Karpas-422 (cell line): ENCODE data around the gene COL1A1. TPM values are rescaled to one million over a fixed set of nuclear protein-coding genes. Genes with fewer than 3 reads are reported as not detected.

Source experiments
- DNase-seq: peaks from one replicate; pipeline ENCODE4 v3.0.0-alpha.2; 2015
- H2AFZ ChIP-seq: fragments of 200-600 bp; sonication (generic); 2 replicates; pipeline ENCODE4 v1.6.1; 2014; ENCODE audit warnings: antibody characterized with exemption, low read length, mixed read lengths
- H3K27ac ChIP-seq: fragments of 200-600 bp; sonication (generic); 2 replicates; pipeline ENCODE4 v1.5.1; 2014; ENCODE audit warnings: mild to moderate bottlenecking, low read length, moderate library complexity
- H3K27me3 ChIP-seq: fragments of 200-600 bp; sonication (generic); 2 replicates; pipeline ENCODE4 v1.6.1; 2014; ENCODE audit warnings: low read length, mixed read lengths
- H3K36me3 ChIP-seq: fragments of 200-600 bp; sonication (generic); 2 replicates; pipeline ENCODE4 v1.6.1; 2014; ENCODE audit warnings: low read length, mixed read lengths; ENCODE audit not compliant: insufficient read depth
- H3K4me1 ChIP-seq: fragments of 200-600 bp; sonication (generic); 2 replicates; pipeline ENCODE4 v1.6.1; 2014; ENCODE audit warnings: mild to moderate bottlenecking, low read length, mixed read lengths
- H3K4me2 ChIP-seq: fragments of 200-600 bp; sonication (generic); 2 replicates; pipeline ENCODE4 v1.6.1; 2014; ENCODE audit warnings: low read length, low read depth, mild to moderate bottlenecking; ENCODE audit not compliant: poor library complexity, severe bottlenecking
- H3K4me3 ChIP-seq: fragments of 200-600 bp; sonication (generic); 2 replicates; pipeline ENCODE4 v1.5.1; 2014; ENCODE audit warnings: mild to moderate bottlenecking, antibody characterized with exemption, low read length, mixed read lengths
- H3K79me2 ChIP-seq: fragments of 200-600 bp; sonication (generic); 2 replicates; pipeline ENCODE4 v1.6.1; 2014; ENCODE audit warnings: mild to moderate bottlenecking, low read length, mixed read lengths
- H3K9ac ChIP-seq: fragments of 200-600 bp; sonication (generic); 2 replicates; pipeline ENCODE4 v1.6.0; 2014; ENCODE audit warnings: low read length
- H3K9me2 ChIP-seq: fragments of 200-600 bp; sonication (generic), shearing (Covaris generic); replicated peaks from 2 replicates; pipeline ENCODE4 v1.6.0; 2014; ENCODE audit warnings: mild to moderate bottlenecking, low read length, moderate library complexity; ENCODE audit not compliant: insufficient read depth
- H3K9me3 ChIP-seq: fragments of 300-700, 200-600 bp; sonication (generic); 2 replicates; pipeline ENCODE4 v1.6.1; 2014; ENCODE audit warnings: low read length, mixed read lengths
- H4K20me1 ChIP-seq: fragments of 200-600 bp; sonication (generic); 2 replicates; pipeline ENCODE4 v1.6.1; 2014; ENCODE audit warnings: mild to moderate bottlenecking, antibody characterized with exemption, low read length, low read depth; ENCODE audit not compliant: insufficient read depth
- total RNA-seq: library from RNA; depleted of rRNA; stranded (reverse); fragments of >200 nt; shearing (Covaris generic); gene quantifications from 2 replicates; pipeline ENCODE4 v1.2.3, GENCODE V29; 2014; ENCODE audit warnings: low replicate concordance

Gene COL1A1
- total RNA-seq, 1 experiment from 2014 or later = not detected

DNA sequence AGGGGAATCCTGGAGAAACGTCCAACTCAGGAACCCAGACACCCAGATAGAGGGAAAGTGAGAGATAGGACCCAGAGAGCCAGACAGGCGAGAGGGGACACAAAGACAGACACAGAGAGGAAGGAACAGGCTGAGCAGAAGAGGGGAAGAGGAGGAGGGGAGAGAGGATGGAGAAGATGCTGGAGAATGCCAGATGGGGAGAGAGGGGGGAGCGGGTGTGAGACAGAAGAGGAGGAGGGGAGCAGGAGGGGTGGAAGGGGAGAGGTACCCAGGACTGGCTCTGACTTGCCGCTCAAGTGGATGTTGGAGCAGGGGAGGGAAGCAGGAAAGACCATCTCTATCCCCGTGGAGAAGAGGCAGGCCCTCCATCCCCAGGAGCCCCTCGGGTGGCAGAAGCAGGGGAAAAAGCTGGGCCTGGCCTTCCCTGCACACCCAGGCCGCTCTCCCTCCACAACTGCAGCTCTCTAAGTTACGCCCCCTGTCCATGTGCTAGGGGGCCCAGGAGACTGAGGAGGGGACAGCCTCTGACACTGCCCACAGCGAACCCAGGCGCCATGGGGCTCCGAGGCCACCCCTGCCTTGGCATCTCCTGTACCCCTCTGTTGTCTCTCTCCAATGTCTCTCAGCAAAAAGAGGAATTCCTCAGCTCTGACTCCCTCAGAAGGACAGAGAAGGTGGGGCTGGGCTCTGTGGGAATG, 55.8 kb downstream of the COL1A1 start:
- Histone ChIP-seq H3K9me2 (no peaks in the 10 kb centered on the region), H3K36me3 (peaks cover 30% of the 10 kb centered on the region), H4K20me1 (peaks cover 45% of the 10 kb centered on the region), H3K4me2 (peak overlapping the region; percentile 98), H2AFZ (no peak overlapping the region), H3K27me3 (no peaks in the 10 kb centered on the region), H3K27ac (peak overlapping the region; percentile 97), H3K9ac (peak overlapping the region; percentile 98), H3K9me3 (no peaks in the 10 kb centered on the region), H3K4me1 (peaks cover 48% of the 10 kb centered on the region), H3K4me3 (peak overlapping the region; percentile 95; the same call in 1 of the 2 replicates), H3K79me2 (peaks cover 72% of the 10 kb centered on the region)
- DNase-seq = no peak

DNA sequence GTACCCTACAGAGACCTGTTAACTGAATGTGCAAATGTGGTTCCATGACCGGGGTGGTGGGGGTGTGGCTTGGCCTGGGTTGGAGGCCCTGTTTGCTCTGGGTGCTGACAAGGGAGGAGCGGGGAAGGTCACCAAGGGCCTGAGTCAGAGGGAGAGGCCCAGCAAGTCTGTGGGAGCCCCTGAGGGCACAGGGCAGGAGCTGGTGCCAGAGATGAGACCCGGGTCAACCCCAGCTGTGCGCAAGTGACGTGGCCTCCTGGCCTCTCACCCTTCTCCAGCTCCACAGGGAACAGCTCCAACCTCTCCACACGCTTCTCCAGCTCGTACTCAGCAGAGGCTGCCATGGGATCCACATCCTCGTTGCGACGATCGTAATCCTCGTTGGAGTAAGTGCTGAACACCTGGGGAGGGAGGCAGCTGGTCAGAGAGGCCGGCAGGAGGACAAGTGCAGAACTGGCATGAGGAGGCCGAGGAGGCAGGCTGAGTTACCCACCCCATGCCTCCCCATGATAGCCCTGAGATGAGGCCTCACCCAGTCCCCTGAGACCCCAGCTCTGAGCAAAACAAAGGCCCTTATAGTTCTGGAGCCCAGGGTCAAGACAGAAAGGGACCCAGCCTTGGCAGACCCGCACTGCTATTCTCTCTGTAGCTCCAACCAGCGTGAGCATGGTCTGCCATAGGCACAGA, 56.4 kb downstream of the COL1A1 start:
- H3K4me1 ChIP-seq = peaks cover 55% of the 10 kb centered on the region
- H3K9ac ChIP-seq = peak overlapping the region; percentile 98
- H3K27ac ChIP-seq = peak overlapping the region; percentile 97
- peak overlapping the region; percentile 32; the same call in 1 of the 2 replicates for H3K4me3 ChIP-seq
- peaks cover 49% of the 10 kb centered on the region for H4K20me1 ChIP-seq
- no peak overlapping the region for H2AFZ ChIP-seq
- H3K27me3 ChIP-seq = no peaks in the 10 kb centered on the region
- H3K36me3 ChIP-seq = peaks cover 32% of the 10 kb centered on the region
- peak overlapping the region; percentile 98 for H3K4me2 ChIP-seq
- H3K9me2 ChIP-seq = no peaks in the 10 kb centered on the region
- no peak for DNase-seq
- H3K79me2 ChIP-seq = peaks cover 66% of the 10 kb centered on the region
- H3K9me3 ChIP-seq = no peaks in the 10 kb centered on the region

DNA sequence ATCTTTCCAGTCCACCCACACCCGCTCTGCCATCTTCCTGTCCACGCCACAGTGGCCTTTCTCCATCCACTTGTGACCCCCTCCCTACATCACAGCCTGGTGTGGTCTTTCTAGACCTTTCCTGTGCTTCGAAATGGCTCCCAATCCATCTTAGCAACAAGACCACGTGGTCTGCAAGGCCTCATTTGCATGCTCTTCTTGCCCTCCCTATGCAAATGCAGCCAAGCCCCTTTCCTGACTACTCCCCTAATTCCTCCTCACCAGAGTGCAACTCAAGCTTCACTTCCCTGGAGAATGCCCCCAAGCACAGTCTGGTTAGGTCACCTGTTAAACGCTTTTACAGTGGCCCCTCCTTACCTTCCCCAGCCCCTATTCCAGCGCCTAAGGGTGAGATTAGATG, 57.1 kb downstream of the COL1A1 start:
- Histone ChIP-seq H3K4me1 (peaks cover 55% of the 10 kb centered on the region), H3K4me2 (peak overlapping the region; percentile 98), H3K9me3 (no peaks in the 10 kb centered on the region), H3K27me3 (no peaks in the 10 kb centered on the region), H4K20me1 (peaks cover 54% of the 10 kb centered on the region), H3K4me3 (no peak overlapping the region; the same call in 1 of the 2 replicates), H2AFZ (no peak overlapping the region), H3K27ac (peak overlapping the region; percentile 49), H3K9me2 (no peaks in the 10 kb centered on the region), H3K36me3 (peaks cover 37% of the 10 kb centered on the region), H3K9ac (no peak overlapping the region), H3K79me2 (peaks cover 60% of the 10 kb centered on the region)
- DNase-seq = peak; percentile 71

DNA sequence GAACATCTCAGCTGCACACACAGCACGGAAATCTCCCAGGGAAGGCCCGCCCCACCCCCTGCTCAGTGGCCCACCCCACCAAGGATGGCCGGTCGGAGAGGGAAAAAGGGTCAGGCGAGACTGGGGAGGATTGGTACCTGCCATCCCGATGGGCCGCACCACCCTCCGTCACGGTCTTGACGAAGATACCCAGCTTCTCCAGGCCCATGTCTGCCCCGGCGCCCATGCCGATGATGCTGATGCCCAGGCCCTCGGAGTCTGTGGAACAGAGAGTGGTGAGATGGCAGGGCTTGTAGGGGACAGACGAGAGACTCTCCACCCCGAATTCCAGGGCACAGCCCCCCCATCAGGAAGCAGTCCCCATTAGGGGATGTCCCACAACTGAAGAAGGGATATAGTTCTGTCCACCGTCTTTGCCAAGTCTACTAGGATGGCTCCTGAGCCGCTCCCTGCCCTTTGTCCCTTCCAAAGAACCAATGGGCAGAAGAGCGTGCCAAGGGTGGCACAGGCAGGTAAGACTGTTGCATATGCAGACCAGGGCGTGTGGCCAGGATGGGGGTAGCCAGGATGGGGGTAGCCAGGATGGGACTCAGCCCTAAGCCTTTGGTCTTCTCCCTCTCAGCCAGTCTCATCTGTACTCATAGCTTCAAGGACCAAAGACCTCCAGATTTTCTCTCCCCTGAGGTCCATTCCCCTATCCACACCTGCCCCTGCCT, 57.8 kb downstream of the COL1A1 start:
- Histone ChIP-seq H3K36me3 (peaks cover 44% of the 10 kb centered on the region), H3K9me2 (no peaks in the 10 kb centered on the region), H3K9me3 (no peaks in the 10 kb centered on the region), H3K4me2 (no peak overlapping the region), H2AFZ (no peak overlapping the region), H3K4me1 (peaks cover 54% of the 10 kb centered on the region), H3K27me3 (no peaks in the 10 kb centered on the region), H3K27ac (peak overlapping the region; percentile 49; the same call in 1 of the 2 replicates), H3K79me2 (peaks cover 60% of the 10 kb centered on the region), H3K9ac (no peak overlapping the region), H4K20me1 (peaks cover 61% of the 10 kb centered on the region), H3K4me3 (no peak overlapping the region)
- DNase-seq = no peak

DNA sequence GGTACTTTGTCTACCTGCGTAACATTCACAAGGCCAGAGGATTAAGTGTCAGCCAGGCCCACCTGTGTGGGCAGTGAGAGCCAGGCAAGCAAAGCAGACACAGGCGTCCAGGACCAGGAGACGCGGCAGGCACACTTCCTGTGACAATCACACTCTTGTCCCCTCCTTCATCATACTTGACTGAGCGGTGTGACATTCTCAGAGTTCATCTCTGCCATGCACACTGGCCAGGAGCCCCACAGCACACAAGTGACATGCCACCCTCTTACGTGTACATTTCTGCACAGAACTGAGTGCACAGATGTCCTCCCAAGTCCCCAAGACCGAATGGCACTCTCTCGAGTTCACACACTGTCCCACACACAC, 59.7 kb downstream of the COL1A1 start:
- peaks cover 58% of the 10 kb centered on the region for H3K36me3 ChIP-seq
- no peak overlapping the region for H3K4me3 ChIP-seq
- no peak overlapping the region for H3K4me2 ChIP-seq

DNA sequence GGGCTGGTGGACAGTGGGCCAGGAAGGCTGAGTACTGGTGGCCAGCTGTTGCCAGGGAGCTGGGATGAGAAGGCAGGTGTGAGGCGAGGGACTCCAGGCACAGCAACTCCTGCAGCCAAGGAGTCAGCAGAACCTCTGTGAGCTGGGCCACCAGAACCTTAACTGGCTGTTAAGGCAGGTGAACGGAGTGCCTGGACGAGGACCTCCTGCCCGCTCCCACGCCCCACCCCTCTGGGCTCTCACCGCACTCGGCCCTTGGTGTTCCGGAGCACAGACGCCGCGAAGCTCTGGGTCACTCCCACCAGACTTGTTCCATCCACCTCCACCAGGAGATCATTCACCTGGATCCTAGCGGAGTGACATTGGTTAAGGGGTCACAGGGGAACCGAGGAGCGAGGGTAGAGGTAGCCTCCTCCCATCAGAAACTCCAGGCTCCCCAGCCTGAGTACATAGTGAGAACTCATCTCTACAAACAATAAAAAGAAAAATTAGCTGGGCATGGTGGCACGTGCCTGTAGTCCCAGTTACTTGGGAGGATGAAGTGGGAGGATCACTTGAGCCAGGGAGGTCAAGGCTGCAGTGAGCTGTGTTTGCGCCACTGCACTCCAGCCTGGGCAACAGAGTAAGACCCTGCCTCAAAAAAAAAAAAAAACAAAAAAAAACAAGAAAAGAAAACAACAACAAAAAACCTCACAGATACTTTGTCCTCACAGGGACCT, 60.2 kb downstream of the COL1A1 start:
- H3K4me3 ChIP-seq = no peak overlapping the region
- H4K20me1 ChIP-seq = peaks cover 56% of the 10 kb centered on the region
- H3K4me1 ChIP-seq = peaks cover 32% of the 10 kb centered on the region
- no peak overlapping the region for H3K27ac ChIP-seq
- H2AFZ ChIP-seq = no peak overlapping the region
- no peaks in the 10 kb centered on the region for H3K9me3 ChIP-seq
- no peaks in the 10 kb centered on the region for H3K27me3 ChIP-seq
- no peak for DNase-seq
- H3K9ac ChIP-seq = no peak overlapping the region
- H3K4me2 ChIP-seq = no peak overlapping the region
- peaks cover 58% of the 10 kb centered on the region for H3K36me3 ChIP-seq
- H3K9me2 ChIP-seq = no peaks in the 10 kb centered on the region
- peaks cover 36% of the 10 kb centered on the region for H3K79me2 ChIP-seq

More for the DNA sequence above, 59.7 kb downstream of the COL1A1 start:
- peaks cover 37% of the 10 kb centered on the region for H3K4me1 ChIP-seq
- H3K9ac ChIP-seq = no peak overlapping the region
- no peak overlapping the region for H3K27ac ChIP-seq
- no peaks in the 10 kb centered on the region for H3K27me3 ChIP-seq
- no peaks in the 10 kb centered on the region for H3K9me3 ChIP-seq
- no peaks in the 10 kb centered on the region for H3K9me2 ChIP-seq
- no peak overlapping the region for H2AFZ ChIP-seq
- H4K20me1 ChIP-seq = peaks cover 62% of the 10 kb centered on the region
- no peak for DNase-seq
- peaks cover 42% of the 10 kb centered on the region for H3K79me2 ChIP-seq

DNA sequence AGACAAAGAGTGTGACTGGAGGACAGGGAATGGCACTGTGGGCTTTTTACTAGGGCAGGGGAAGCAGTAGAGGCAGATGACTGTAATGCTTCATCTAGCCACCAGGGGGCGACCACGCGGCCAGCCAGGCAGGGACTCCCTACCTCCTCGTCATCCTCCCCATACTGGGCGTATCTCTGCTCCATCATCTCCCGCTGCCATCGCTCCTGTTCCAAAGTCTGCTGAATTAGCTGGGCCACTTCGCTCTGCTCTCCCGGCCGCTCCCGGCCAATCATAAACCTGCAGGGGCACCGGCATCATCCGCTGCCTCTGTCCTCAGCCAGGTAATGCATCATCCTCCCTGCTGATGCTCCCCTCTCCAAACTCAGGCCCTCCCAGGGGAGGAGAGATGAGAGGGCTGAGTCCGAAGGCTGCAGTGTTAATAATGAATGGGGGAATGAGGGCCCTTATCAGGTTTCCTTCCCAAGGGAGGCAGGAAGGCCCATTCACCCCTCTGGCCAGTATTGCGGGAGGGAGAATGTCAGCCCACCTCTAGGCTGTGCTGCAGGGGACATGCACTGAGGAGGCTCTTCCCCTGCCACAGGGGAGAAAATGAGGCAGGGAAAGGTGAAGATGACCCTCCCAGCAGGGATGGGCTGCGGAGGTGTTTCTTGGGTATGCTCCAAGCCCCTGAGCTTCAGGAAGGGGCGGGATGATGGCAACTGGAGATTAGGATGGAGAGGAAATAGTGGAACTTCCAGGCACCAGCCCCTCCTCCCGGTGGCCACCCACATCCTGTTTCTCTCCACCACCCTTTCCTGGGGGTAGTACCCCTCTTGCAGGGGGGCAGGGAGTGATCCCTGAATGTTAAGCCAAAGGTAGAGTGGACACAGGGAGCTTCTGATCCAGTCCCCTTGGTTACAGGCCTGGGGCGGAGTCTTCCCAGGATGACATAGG, 61.2 kb downstream of the COL1A1 start:
- Histone ChIP-seq H4K20me1 (peaks cover 47% of the 10 kb centered on the region), H3K4me1 (peaks cover 22% of the 10 kb centered on the region), H3K79me2 (peaks cover 27% of the 10 kb centered on the region), H3K4me3 (no peak overlapping the region), H3K27me3 (no peaks in the 10 kb centered on the region), H3K9me2 (no peaks in the 10 kb centered on the region), H3K9ac (no peak overlapping the region), H3K36me3 (peaks cover 55% of the 10 kb centered on the region), H3K9me3 (no peaks in the 10 kb centered on the region), H2AFZ (no peak overlapping the region), H3K4me2 (no peak overlapping the region), H3K27ac (no peak overlapping the region)
- peak; percentile 86 for DNase-seq
